Transverse colon (tissue), 4 donors: Measurements from ENCODE around the gene TMEM170A. TPM values are rescaled to one million over a fixed set of nuclear protein-coding genes. Genes with fewer than 3 reads are reported as not detected.
A peak's percentile ranks its signal among the peaks of the same experiment; 100 is the strongest.

Experiments
- DNase-seq: peaks from one replicate; pipeline ENCODE4 v3.0.0-alpha.2; 2019
- H3K27ac ChIP-seq, 4 donors: fragments of 200-600 bp; sonication (generic); 2 replicates each; pipeline ENCODE4 v1.5.1; 2016 to 2018; ENCODE audit warnings: inconsistent platforms in 4 of 4
- H3K27me3 ChIP-seq: fragments of 200-600 bp; sonication (generic); 2 replicates; pipeline ENCODE4 v1.5.1; 2017; ENCODE audit warnings: inconsistent platforms
- H3K36me3 ChIP-seq, 4 donors: fragments of 200-600 bp; sonication (generic); 2 replicates each; pipeline ENCODE4 v1.5.1; 2017 to 2019; ENCODE audit warnings: inconsistent platforms in 4 of 4
- H3K4me1 ChIP-seq, 4 donors: fragments of 200-600 bp; sonication (generic); 2 replicates each; pipeline ENCODE4 v1.5.1; 2017 to 2020; ENCODE audit warnings: inconsistent platforms in 4 of 4
- H3K4me3 ChIP-seq, 4 donors: fragments of 200-600 bp; sonication (generic); 1 replicate in 1 of 4; 2 replicates in 3 of 4; pipeline versions ENCODE4 v1.5.1 to v1.6.1; 2017 to 2019; ENCODE audit warnings: inconsistent platforms in 4 of 4
- H3K9me3 ChIP-seq, 2 donors: fragments of 200-600 bp; sonication (generic); 2 replicates each; pipeline ENCODE4 v1.5.1; 2017 to 2019; ENCODE audit warnings: inconsistent platforms in 2 of 2
- EP300 ChIP-seq: sonication (generic); formaldehyde crosslinking; IDR thresholded peaks from one replicate; pipeline ENCODE4 v1.6.1; 2017; ENCODE audit warnings: antibody characterized with exemption, low read depth
- POLR2A ChIP-seq: fragments of 450-650 bp; IDR thresholded peaks from one replicate; pipeline ENCODE4 v1.6.1; 2016; ENCODE audit warnings: antibody characterized with exemption, mild to moderate bottlenecking, moderate library complexity
- POLR2AphosphoS5 ChIP-seq, 3 donors: sonication (generic); formaldehyde crosslinking; IDR thresholded peaks; one replicate each; pipeline ENCODE4 v1.6.1; 2016; ENCODE audit warnings: antibody characterized with exemption in 3 of 3
- WGBS, 2 donors: methylation state at CpG; one replicate each; pipeline ENCODE4 v1.1.5; 2018; ENCODE audit warnings: low coverage in 1 of 2; 5-methylcytosine and 5-hydroxymethylcytosine counted together
- in situ Hi-C, 4 donors: fragments of 200-750 bp; cut with MboI; loops; one replicate each; pipeline versions ENCODE4 v1.15.0 to v1.15.1; 2017; ENCODE audit warnings: low sequenced_read_pairs in 3 of 4, low pct_ligation_motif_present in 1 of 4, low pct_unique_long_range_greater_than_20kb in 1 of 4
- intact Hi-C: fragments of 100-400 bp; cut with DNase I; formaldehyde crosslinking; loops from one replicate; pipeline ENCODE4 v1.15.1; 2023; ENCODE audit warnings: low total_unique reads
- total RNA-seq, 4 donors: library from RNA; depleted of rRNA; stranded (reverse); fragments of >200 nt; gene quantifications; one replicate each; pipeline ENCODE4 v1.1.0, GENCODE V29; 2016
- TF ChIP-seq, protein P1 (sequence below), 5 experiments: fragments of 200-600 bp in 3 of 5; fragments of 450-650 bp in 2 of 5; sonication (generic) in 3 of 5; IDR thresholded peaks; 1 replicate in 2 of 5; 2 replicates in 3 of 5; pipeline ENCODE4 v1.5.1; 2016 to 2017; ENCODE audit warnings: antibody characterized with exemption in 5 of 5, inconsistent platforms in 3 of 5, mild to moderate bottlenecking in 2 of 5, moderate library complexity in 1 of 5

TMEM170A gene
- total RNA-seq, 4 donors from 2014 or later, result 16.5 to 96.7 (median 49.2) TPM

DNA sequence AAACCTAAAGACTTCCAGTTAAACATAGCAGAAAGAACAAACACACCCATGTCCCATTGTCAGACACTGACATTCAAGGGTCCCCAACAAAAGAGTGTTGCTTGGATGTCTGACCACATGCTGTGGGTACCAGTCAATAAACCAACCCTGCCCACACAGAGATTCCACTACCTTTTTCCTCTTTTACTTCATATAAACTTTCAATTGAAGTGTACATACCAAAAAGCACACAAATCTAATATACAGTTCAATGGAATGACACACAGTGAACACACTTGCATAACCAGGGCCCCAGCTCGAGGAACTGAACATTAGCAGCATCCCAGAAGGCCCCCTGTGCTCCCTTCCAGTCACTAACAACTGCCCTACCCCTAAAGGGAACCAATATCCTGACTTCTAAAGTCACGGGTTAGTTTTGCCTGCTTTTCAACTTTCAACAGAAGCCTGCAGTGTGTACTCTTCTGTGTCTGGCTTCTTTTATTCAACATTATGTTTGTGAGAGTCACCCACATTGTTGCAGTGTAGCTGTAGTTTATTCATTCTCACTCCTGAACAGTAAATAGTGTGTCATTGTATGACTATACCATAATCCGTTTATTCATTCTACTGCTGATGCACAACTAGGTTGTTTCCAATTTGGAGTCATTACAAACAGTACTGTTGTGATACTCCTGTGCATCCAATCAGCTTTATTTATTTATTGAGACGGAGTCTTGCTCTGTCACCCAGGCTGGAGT is 49.2 kb downstream of the TMEM170A start:
- Histone ChIP-seq H3K27me3 (no peaks in the 10 kb centered on the region), H3K36me3 (peaks cover 0 to 16% (median under 1%) of the 10 kb centered on the region in 4 donors), H3K27ac (no peak overlapping the region), H3K4me1 (peaks cover 0 to 6% (median 0%) of the 10 kb centered on the region in 4 donors), H3K4me3 (no peak overlapping the region), H3K9me3 (no peaks in the 10 kb centered on the region)
- TF ChIP-seq, protein P1, sequence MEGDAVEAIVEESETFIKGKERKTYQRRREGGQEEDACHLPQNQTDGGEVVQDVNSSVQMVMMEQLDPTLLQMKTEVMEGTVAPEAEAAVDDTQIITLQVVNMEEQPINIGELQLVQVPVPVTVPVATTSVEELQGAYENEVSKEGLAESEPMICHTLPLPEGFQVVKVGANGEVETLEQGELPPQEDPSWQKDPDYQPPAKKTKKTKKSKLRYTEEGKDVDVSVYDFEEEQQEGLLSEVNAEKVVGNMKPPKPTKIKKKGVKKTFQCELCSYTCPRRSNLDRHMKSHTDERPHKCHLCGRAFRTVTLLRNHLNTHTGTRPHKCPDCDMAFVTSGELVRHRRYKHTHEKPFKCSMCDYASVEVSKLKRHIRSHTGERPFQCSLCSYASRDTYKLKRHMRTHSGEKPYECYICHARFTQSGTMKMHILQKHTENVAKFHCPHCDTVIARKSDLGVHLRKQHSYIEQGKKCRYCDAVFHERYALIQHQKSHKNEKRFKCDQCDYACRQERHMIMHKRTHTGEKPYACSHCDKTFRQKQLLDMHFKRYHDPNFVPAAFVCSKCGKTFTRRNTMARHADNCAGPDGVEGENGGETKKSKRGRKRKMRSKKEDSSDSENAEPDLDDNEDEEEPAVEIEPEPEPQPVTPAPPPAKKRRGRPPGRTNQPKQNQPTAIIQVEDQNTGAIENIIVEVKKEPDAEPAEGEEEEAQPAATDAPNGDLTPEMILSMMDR (IDR thresholded peaks at IDR 0.05), result no peak
- no peak for TF ChIP-seq POLR2AphosphoS5 (IDR thresholded peaks at IDR 0.05)
- no peak for TF ChIP-seq POLR2A
- no peak for TF ChIP-seq EP300
- intact Hi-C loops (no loop called here), in situ Hi-C loops (no loop called here)
- WGBS, 2 donors, result 69 to 75% methylated on average over 2 to 4 of the region's 4 CpGs
- DNase-seq, result no peak

DNA sequence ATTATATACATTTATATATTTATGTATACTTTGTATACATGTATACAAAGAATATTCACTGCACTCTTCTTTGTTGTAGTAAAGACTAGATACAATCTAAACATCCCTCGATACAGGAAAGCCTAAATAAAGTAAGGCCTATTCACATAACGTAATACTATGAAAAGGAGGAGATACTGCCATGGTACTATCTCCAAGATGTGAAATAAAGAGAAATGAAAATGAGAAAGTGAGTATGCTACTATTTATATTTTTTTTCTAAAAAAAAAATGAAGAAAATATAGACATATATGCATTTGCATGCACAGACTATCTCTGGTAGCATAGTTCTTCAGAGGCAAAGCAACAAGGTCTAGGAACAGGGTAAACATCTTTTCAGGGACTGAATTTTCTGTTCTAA is 50.5 kb downstream of the TMEM170A start:
- Histone ChIP-seq H3K36me3 (peaks cover 0 to 21% (median 5%) of the 10 kb centered on the region in 4 donors), H3K27me3 (no peaks in the 10 kb centered on the region), H3K4me1 (peaks cover 0 to 6% (median 0%) of the 10 kb centered on the region in 4 donors), H3K9me3 (no peaks in the 10 kb centered on the region), H3K27ac (no peak overlapping the region), H3K4me3 (no peak overlapping the region)
- DNase-seq, result no peak
- intact Hi-C loops, result no loop called here
- TF ChIP-seq POLR2A, result no peak
- no peak for TF ChIP-seq EP300
- TF ChIP-seq, protein P1 (IDR thresholded peaks at IDR 0.05), result no peak
- TF ChIP-seq POLR2AphosphoS5 (IDR thresholded peaks at IDR 0.05), result no peak
- 87 to 95% methylated on average over 2 of the region's 2 CpGs for WGBS, 2 donors
- in situ Hi-C loops, result no loop called here

DNA sequence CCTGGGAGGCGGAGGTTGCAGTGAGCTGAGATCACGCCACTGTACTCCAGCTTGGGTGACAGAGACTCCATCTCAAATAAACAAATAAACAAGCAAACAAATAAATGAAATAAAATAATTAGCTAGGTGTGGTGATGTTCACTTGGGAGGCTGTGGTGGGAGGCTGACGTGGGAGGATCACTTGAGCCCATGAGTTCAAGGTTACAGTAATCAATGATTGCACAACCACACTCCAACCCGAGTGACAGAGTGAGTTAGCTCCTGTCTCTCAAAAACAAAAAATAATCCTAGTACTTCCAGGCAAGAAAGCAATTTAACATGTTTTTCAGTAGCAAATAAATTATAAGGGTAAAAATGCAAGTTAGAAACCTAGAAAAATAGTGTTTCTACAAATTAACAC is 57.5 kb downstream of the TMEM170A start:
- intact Hi-C loops (no loop called here), in situ Hi-C loops (no loop called here)
- no peak overlapping the region for H3K4me3 ChIP-seq
- peaks cover 0 to 16% (median 8%) of the 10 kb centered on the region in 4 donors for H3K36me3 ChIP-seq
- H3K27me3 ChIP-seq, result no peaks in the 10 kb centered on the region
- WGBS, 2 donors, result 86 to 88% methylated on average over 4 of the region's 4 CpGs
- peaks cover 3 to 12% (median 6%) of the 10 kb centered on the region in 4 donors for H3K4me1 ChIP-seq
- TF ChIP-seq POLR2AphosphoS5 (IDR thresholded peaks at IDR 0.05) (no peak), POLR2A (no peak), EP300 (no peak)
- TF ChIP-seq, protein P1 (IDR thresholded peaks at IDR 0.05), result no peak
- H3K9me3 ChIP-seq, result no peaks in the 10 kb centered on the region
- DNase-seq, result no peak
- H3K27ac ChIP-seq, result no peak overlapping the region

DNA sequence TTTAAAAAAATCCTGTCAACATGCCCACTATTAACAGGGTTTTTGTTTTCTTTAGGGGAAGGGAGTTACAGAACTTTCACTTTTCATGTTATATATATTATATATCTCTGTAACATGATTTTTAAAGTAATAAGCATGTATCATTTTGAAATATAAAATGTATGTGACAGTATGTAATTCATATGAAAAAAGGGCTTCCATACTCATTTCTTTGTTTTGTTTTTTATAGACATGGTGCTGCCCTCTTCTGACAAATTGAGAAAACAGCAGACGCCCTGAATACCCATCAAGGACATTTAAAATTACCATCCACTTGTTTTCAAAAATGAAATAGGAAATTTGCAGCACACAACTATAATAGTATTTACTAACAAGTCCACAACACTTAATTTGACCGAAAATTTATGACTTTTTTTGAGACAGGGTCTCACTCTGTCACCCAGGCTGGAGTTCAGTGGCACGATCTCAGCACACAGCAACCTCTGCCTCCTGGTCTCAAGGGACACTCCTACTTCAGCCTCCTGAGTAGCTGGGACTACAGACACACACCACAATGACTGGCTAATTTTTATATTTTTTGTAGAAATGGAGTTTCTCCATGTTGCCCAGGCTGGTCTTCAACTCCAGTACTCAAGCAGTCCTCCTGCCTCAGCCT is 61.5 kb downstream of the TMEM170A start:
- Histone ChIP-seq H3K27ac (peak overlapping the region; percentile 68 to 76 (median 70)), H3K4me1 (peaks cover 3 to 24% (median 12%) of the 10 kb centered on the region in 4 donors), H3K4me3 (no peak overlapping the region), H3K36me3 (peaks cover 0 to 6% (median 0%) of the 10 kb centered on the region in 4 donors), H3K9me3 (no peaks in the 10 kb centered on the region), H3K27me3 (no peaks in the 10 kb centered on the region)
- in situ Hi-C loops, result no loop called here
- TF ChIP-seq POLR2AphosphoS5 (IDR thresholded peaks at IDR 0.05), result no peak
- no peak for TF ChIP-seq EP300
- no peak for TF ChIP-seq POLR2A
- TF ChIP-seq, protein P1 (IDR thresholded peaks at IDR 0.05), result peak; percentile 61 to 68 (median 64)
- intact Hi-C loops, result no loop called here
- no peak for DNase-seq
- 32 to 39% methylated on average over 3 of the region's 3 CpGs for WGBS, 2 donors
